ENCODE data around the gene ARHGAP35.
"Not testable (repeated sequence)": the region's sequence is repeated elsewhere in the genome, so short reads cannot be mapped to it uniquely, and the experiment has no call there.

Gene ARHGAP35

GRCh38 chr19:46871173-46871572 is 10.4 kb downstream of the ARHGAP35 start:
- not testable (repeated sequence) for DNase-seq (ENCODE audit: low read depth)

GRCh38 chr19:46872967-46873366 is 12.2 kb downstream of the ARHGAP35 start:
- no peak for DNase-seq (ENCODE audit: low read depth)

GRCh38 chr19:46875234-46875633 is 14.4 kb downstream of the ARHGAP35 start:
- DNase-seq (ENCODE audit: low read depth): no peak

- DNase-seq (ENCODE audit: low read depth): no peak
Observed at GRCh38 chr19:46875657-46876056, 14.9 kb downstream of the ARHGAP35 start.

- DNase-seq (ENCODE audit: low read depth): no peak
Observed at GRCh38 chr19:46878613-46879375, 18.0 kb downstream of the ARHGAP35 start.

GRCh38 chr19:46880431-46880830 is 19.6 kb downstream of the ARHGAP35 start:
- no peak for DNase-seq (ENCODE audit: low read depth)

- no peak for DNase-seq (ENCODE audit: low read depth)
Observed at GRCh38 chr19:46881092-46881491, 20.3 kb downstream of the ARHGAP35 start.

- DNase-seq (ENCODE audit: low read depth): no peak
Observed at GRCh38 chr19:46882034-46882433, 21.2 kb downstream of the ARHGAP35 start.

- DNase-seq (ENCODE audit: low read depth): not testable (repeated sequence)
Observed at GRCh38 chr19:46882751-46883150, 22.0 kb downstream of the ARHGAP35 start.

GRCh38 chr19:46885411-46885810 is 24.6 kb downstream of the ARHGAP35 start:
- DNase-seq (ENCODE audit: low read depth): no peak

- no peak for DNase-seq (ENCODE audit: low read depth)
Observed at GRCh38 chr19:46886546-46887239, 25.9 kb downstream of the ARHGAP35 start.

GRCh38 chr19:46887240-46887782 is 26.5 kb downstream of the ARHGAP35 start:
- no peak for DNase-seq (ENCODE audit: low read depth)

GRCh38 chr19:46890423-46891170 is 29.8 kb downstream of the ARHGAP35 start:
- DNase-seq (ENCODE audit: low read depth): no peak

- no peak for DNase-seq (ENCODE audit: low read depth)
Observed at GRCh38 chr19:46892252-46893179, 31.7 kb downstream of the ARHGAP35 start.

- no peak for DNase-seq (ENCODE audit: low read depth)
Observed at GRCh38 chr19:46896076-46896794, 35.4 kb downstream of the ARHGAP35 start.

GRCh38 chr19:46898731-46899130 is 37.9 kb downstream of the ARHGAP35 start:
- no peak for DNase-seq (ENCODE audit: low read depth)

- no peak for DNase-seq (ENCODE audit: low read depth)
Observed at GRCh38 chr19:46900341-46900740, 39.5 kb downstream of the ARHGAP35 start.

GRCh38 chr19:46901701-46902401 is 41.1 kb downstream of the ARHGAP35 start:
- DNase-seq (ENCODE audit: low read depth): no peak

GRCh38 chr19:46902402-46902766 is 41.6 kb downstream of the ARHGAP35 start:
- DNase-seq (ENCODE audit: low read depth): no peak

GRCh38 chr19:46903458-46903857 is 42.7 kb downstream of the ARHGAP35 start:
- no peak for DNase-seq (ENCODE audit: low read depth)
